NCI-H524 treated with DMSO at 0.1 percent for 48 hours (cell line): ENCODE results near the gene AFF3.
A peak's percentile ranks its signal among the peaks of the same experiment; 100 is the strongest.
"Not testable (repeated sequence)": the region's sequence is repeated elsewhere in the genome, so short reads cannot be mapped to it uniquely, and the experiment has no call there.

Experiments
- DNase-seq: peaks from one replicate; lab custom pipeline; 2025; lab: John Stamatoyannopoulos, UW

Gene AFF3

GRCh38 chr2:100145893-100146656, 3.7 kb upstream of the AFF3 start:
- DNase-seq = no peak

GRCh38 chr2:100143286-100143685, 896 bp upstream of the AFF3 start:
- no peak for DNase-seq

GRCh38 chr2:100141906-100142305, 484 bp downstream of the AFF3 start:
- no peak for DNase-seq

GRCh38 chr2:100140582-100140981, 1.8 kb downstream of the AFF3 start:
- DNase-seq = no peak

- DNase-seq = no peak
Observed at GRCh38 chr2:100137866-100138570, 4.4 kb downstream of the AFF3 start.

GRCh38 chr2:100137318-100137717, 5.1 kb downstream of the AFF3 start:
- DNase-seq = no peak

- no peak for DNase-seq
Observed at GRCh38 chr2:100136310-100136709, 6.1 kb downstream of the AFF3 start.

GRCh38 chr2:100135415-100135814, 7.0 kb downstream of the AFF3 start:
- no peak for DNase-seq

GRCh38 chr2:100130595-100131391, 11.6 kb downstream of the AFF3 start:
- no peak for DNase-seq

GRCh38 chr2:100126897-100127401, 15.4 kb downstream of the AFF3 start:
- no peak for DNase-seq

- DNase-seq = no peak
Observed at GRCh38 chr2:100126201-100126600, 16.2 kb downstream of the AFF3 start.

GRCh38 chr2:100125626-100126025, 16.8 kb downstream of the AFF3 start:
- DNase-seq = no peak

- no peak for DNase-seq
Observed at GRCh38 chr2:100124761-100125160, 17.6 kb downstream of the AFF3 start.

- no peak for DNase-seq
Observed at GRCh38 chr2:100121124-100121718, 21.2 kb downstream of the AFF3 start.

- peak; percentile 5 for DNase-seq
Observed at GRCh38 chr2:100119235-100119634, 23.2 kb downstream of the AFF3 start.

GRCh38 chr2:100113990-100114433, 28.4 kb downstream of the AFF3 start:
- DNase-seq = no peak

- DNase-seq = no peak
Observed at GRCh38 chr2:100110614-100111000, 31.8 kb downstream of the AFF3 start.

GRCh38 chr2:100109986-100110613, 32.3 kb downstream of the AFF3 start:
- no peak for DNase-seq

- DNase-seq = not testable (repeated sequence)
Observed at GRCh38 chr2:100108648-100109020, 33.8 kb downstream of the AFF3 start.

GRCh38 chr2:100107906-100108647, 34.3 kb downstream of the AFF3 start:
- peak; percentile 65 for DNase-seq

- no peak for DNase-seq
Observed at GRCh38 chr2:100107440-100107839, 35.0 kb downstream of the AFF3 start.
